Activated CD8-positive, alpha-beta T cell treated with anti-CD3 and anti-CD28 coated beads for 36 hours (primary cell): ENCODE results near the gene SLC25A44. TPM values are rescaled to one million over a fixed set of nuclear protein-coding genes. Genes with fewer than 3 reads are reported as not detected.

Experiments
- ATAC-seq: fragments of 200-7000 bp; cut with Tn5 transposase; one replicate; pipeline ENCODE4 v1.10.0; 2021; ENCODE audit warnings: mild to moderate bottlenecking, moderate library complexity
- CTCF ChIA-PET: fragments of 350-600 bp; sonication (Branson Sonifier 250); formaldehyde crosslinking; loops from one replicate; lab custom pipeline; 2021; ENCODE audit warnings: antibody characterized with exemption; lab: Charles Lee
- POLR2A ChIA-PET: fragments of 350-600 bp; sonication (Branson Sonifier 250); formaldehyde crosslinking; loops from one replicate; lab custom pipeline; 2021; ENCODE audit warnings: antibody characterized with exemption; lab: Charles Lee
- DNase-seq: peaks from one replicate; pipeline ENCODE4 v3.0.0-alpha.2; 2020
- H3K27ac Mint-ChIP-seq: one replicate; pipeline ENCODE4 v1.8.0; 2021; ENCODE audit warnings: mild to moderate bottlenecking, mixed read lengths
- H3K27me3 Mint-ChIP-seq: one replicate; pipeline ENCODE4 v1.8.0; 2021; ENCODE audit warnings: mixed read lengths
- H3K36me3 Mint-ChIP-seq: one replicate; pipeline ENCODE4 v1.8.0; 2021; ENCODE audit warnings: low read depth, mixed read lengths
- H3K4me1 Mint-ChIP-seq: one replicate; pipeline ENCODE4 v1.8.0; 2021; ENCODE audit warnings: low read depth, mixed read lengths
- H3K4me3 Mint-ChIP-seq: one replicate; pipeline ENCODE4 v1.8.0; 2021; ENCODE audit warnings: mild to moderate bottlenecking, moderate library complexity, mixed read lengths
- H3K9me3 Mint-ChIP-seq: one replicate; pipeline ENCODE4 v1.8.0; 2021; ENCODE audit warnings: mixed read lengths
- intact Hi-C: fragments of 100-400 bp; cut with micrococcal nuclease; formaldehyde crosslinking; loops from one replicate; pipeline ENCODE4 v1.10.0; 2022
- total RNA-seq, 2 experiments: library from RNA; stranded (reverse); gene quantifications; one replicate each; pipeline ENCODE4 v1.2.3, GENCODE V29; 2021
- TF ChIP-seq, protein P1 (sequence below): fragments of 200-600 bp; IDR thresholded peaks from one replicate; pipeline ENCODE4 v1.8.0; 2022; ENCODE audit warnings: antibody characterized with exemption, mild to moderate bottlenecking

SLC25A44 gene
- total RNA-seq, 2 experiments from 2014 or later, result 41.9 to 43.0 TPM

DNA sequence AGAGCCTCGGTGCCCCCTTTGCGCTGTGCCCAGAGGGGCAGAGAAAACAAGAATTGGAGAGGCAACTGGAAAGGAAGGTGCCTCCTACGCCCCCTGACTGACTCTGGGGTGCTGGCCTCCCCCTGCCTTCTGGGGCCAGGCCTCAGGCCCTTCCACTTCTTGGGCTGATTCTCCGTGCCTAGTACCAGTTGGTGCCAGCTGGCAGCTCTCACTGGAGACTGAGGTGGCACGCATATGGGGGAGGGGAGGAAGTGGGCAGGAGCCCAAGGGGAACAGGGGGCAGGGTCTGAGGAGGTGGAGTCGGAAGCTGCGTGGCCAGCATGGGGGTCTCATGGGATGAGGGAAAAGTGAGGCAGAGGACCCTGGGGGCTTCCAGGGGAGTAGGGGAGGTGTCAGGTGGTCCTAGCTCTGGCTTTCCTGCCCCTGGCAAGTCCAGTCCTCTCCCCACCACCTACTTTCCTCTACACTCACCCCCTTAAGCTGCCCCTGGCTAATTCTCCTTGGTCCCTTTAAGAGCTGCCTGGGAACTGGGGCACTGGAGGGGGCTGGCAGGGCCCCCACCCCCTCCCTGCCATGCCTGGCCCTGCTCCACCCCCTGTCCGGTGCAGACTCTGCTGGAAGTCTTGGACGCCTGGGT is 47.0 kb upstream of the SLC25A44 start:
- ATAC-seq (peak; percentile 10), DNase-seq (peak; percentile 63)
- H3K4me1 Mint-ChIP-seq, result peaks cover 57% of the 10 kb centered on the region
- TF ChIP-seq, protein P1, sequence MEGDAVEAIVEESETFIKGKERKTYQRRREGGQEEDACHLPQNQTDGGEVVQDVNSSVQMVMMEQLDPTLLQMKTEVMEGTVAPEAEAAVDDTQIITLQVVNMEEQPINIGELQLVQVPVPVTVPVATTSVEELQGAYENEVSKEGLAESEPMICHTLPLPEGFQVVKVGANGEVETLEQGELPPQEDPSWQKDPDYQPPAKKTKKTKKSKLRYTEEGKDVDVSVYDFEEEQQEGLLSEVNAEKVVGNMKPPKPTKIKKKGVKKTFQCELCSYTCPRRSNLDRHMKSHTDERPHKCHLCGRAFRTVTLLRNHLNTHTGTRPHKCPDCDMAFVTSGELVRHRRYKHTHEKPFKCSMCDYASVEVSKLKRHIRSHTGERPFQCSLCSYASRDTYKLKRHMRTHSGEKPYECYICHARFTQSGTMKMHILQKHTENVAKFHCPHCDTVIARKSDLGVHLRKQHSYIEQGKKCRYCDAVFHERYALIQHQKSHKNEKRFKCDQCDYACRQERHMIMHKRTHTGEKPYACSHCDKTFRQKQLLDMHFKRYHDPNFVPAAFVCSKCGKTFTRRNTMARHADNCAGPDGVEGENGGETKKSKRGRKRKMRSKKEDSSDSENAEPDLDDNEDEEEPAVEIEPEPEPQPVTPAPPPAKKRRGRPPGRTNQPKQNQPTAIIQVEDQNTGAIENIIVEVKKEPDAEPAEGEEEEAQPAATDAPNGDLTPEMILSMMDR, result no peak
- H3K4me3 Mint-ChIP-seq, result peak overlapping the region; percentile 58
- intact Hi-C loops, result loop anchor here (1.0 kb wide), 1 partner anchor 76 kb away; no protein-coding TSS in a partner anchor
- H3K36me3 Mint-ChIP-seq, result no peaks in the 10 kb centered on the region
- peak overlapping the region; percentile 90 for H3K27ac Mint-ChIP-seq
- no peaks in the 10 kb centered on the region for H3K27me3 Mint-ChIP-seq
- no peaks in the 10 kb centered on the region for H3K9me3 Mint-ChIP-seq
- ChIA-PET POLR2A (interaction anchor here (0.9 to 4.2 kb wide), 8 partner anchors 15 to 84 kb away, joined by 3 to 47 read pairs (median 6); partner anchors contain the start of genes PMF1 and SLC25A44), CTCF (interaction anchor here (0.7 to 13.2 kb wide), 21 partner anchors 9 to 173 kb away, joined by 3 to 269 read pairs (median 4); partner anchors contain the start of genes SMG5 and TMEM79)

GRCh38 chr1:156148216-156148615 is 45.7 kb upstream of the SLC25A44 start:
- H3K27ac Mint-ChIP-seq, result peak overlapping the region; percentile 89
- H3K9me3 Mint-ChIP-seq, result no peaks in the 10 kb centered on the region
- intact Hi-C loops, result no loop called here
- no peaks in the 10 kb centered on the region for H3K27me3 Mint-ChIP-seq
- peaks cover 70% of the 10 kb centered on the region for H3K4me1 Mint-ChIP-seq
- peak; percentile 39 for DNase-seq
- no peak for ATAC-seq
- peak overlapping the region; percentile 13 for H3K4me3 Mint-ChIP-seq
- no peaks in the 10 kb centered on the region for H3K36me3 Mint-ChIP-seq
- TF ChIP-seq, protein P1, result no peak
- POLR2A ChIA-PET, result interaction anchor here (0.6 to 4.2 kb wide), 10 partner anchors 13 to 82 kb away, joined by 3 to 47 read pairs (median 3); partner anchors contain the start of genes PMF1 and SLC25A44
- CTCF ChIA-PET, result interaction anchor here (0.8 to 13.2 kb wide), 6 partner anchors 14 to 76 kb away, joined by 3 to 269 read pairs (median 7); partner anchors contain the start of gene PMF1

- H3K36me3 Mint-ChIP-seq, result no peaks in the 10 kb centered on the region
- intact Hi-C loops, result no loop called here
- no peaks in the 10 kb centered on the region for H3K9me3 Mint-ChIP-seq
- TF ChIP-seq, protein P1, result no peak
- peak overlapping the region; percentile 20 for H3K27ac Mint-ChIP-seq
- no peaks in the 10 kb centered on the region for H3K27me3 Mint-ChIP-seq
- peak; percentile 40 for DNase-seq
- CTCF ChIA-PET, result interaction anchor here (1.2 to 13.2 kb wide), 8 partner anchors 8 to 170 kb away, joined by 3 to 269 read pairs (median 6); no protein-coding TSS in a partner anchor
- H3K4me1 Mint-ChIP-seq, result peaks cover 81% of the 10 kb centered on the region
- POLR2A ChIA-PET, result interaction anchor here (0.6 to 7.4 kb wide), 13 partner anchors 8 to 135 kb away, joined by 3 to 60 read pairs (median 4); partner anchors contain the start of genes PMF1, SLC25A44 and TMEM79
- H3K4me3 Mint-ChIP-seq, result no peak overlapping the region
- ATAC-seq, result peak; percentile 12
Measured at GRCh38 chr1:156149374-156150332, 44.3 kb upstream of the SLC25A44 start.

DNA sequence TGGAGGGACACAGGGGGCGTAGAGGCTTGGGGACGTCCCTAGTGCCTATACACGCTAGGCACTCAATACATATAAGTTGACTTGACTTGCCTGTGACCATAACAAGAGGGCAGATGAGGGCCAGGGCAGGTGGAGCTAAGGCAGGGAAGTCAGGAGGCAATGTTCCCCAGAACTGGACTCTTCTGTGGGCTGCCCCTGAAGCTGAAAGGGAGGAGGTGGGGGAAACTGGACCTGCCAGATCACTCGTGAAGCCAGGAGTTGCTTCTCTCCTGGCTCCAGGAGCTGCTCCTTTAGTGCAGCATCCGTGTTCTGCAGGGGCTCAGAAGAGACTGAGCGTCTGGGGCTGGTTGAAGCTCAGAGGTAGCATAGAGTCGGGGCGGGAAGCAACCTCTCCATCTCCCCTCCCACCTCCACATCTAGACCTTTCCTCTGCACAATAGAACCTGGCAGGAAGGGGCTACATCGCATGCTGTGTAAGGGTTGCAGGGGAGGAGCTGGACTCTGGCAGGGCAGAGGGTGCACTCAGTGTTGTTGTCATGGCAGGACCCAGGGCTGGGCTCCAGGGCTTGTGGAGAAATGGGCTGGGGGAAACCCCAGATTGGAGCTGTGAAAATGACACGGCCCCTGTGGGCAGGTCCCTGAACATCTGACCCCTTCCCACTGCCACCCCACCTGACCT is 43.4 kb upstream of the SLC25A44 start:
- DNase-seq (peak; percentile 60), ATAC-seq (peak; percentile 11)
- Mint-ChIP-seq H3K4me1 (peaks cover 86% of the 10 kb centered on the region), H3K9me3 (no peaks in the 10 kb centered on the region), H3K27me3 (no peaks in the 10 kb centered on the region), H3K27ac (peak overlapping the region; percentile 21), H3K36me3 (no peaks in the 10 kb centered on the region), H3K4me3 (no peak overlapping the region)
- POLR2A ChIA-PET, result interaction anchor here (0.9 to 7.4 kb wide), 7 partner anchors 23 to 134 kb away, joined by 3 to 60 read pairs (median 5); partner anchors contain the start of genes PMF1 and TMEM79
- intact Hi-C loops, result no loop called here
- TF ChIP-seq, protein P1, result no peak
- CTCF ChIA-PET, result interaction anchor here (1.2 to 13.2 kb wide), 8 partner anchors 9 to 169 kb away, joined by 3 to 269 read pairs (median 6); no protein-coding TSS in a partner anchor
